G401.6 (cell line): ENCODE measurements around the gene KLC4.
"Not testable (repeated sequence)": the region's sequence is repeated elsewhere in the genome, so short reads cannot be mapped to it uniquely, and the experiment has no call there.

Experiments used
- FAIRE-seq: peaks from 2 replicates; lab custom pipeline; 2012; peaks lifted over from hg19 to GRCh38; lab: Jason Lieb, UNC

The KLC4 gene

DNA sequence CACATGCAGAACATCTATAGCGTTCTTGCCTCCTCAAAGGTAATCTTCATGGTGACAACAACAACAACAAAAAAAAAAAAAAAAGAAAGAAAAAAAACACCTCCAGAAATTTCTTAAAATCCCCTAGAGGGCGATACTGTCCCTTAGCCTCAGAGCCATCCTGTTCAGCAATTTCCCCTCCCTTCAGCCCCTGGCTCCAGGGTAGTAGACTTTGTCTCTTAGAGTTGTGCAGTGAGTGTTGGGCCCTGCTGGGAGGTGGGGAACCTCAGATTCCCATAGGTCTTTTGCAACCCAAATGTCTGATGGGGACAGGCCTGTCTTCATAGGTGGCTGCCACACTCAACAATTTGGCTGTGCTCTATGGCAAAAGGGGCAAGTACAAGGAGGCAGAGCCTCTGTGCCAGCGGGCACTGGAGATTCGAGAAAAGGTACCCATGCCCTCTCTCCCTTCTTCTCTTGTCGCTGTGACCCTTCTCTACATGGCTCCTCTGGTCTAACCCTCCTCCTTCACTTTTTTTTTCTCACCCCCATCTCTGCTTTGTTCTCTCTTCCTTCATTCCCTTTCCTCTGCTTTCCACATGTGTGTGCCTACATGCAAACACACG lies 10.7 kb downstream of the KLC4 start:
- peak; percentile 97 for FAIRE-seq

DNA sequence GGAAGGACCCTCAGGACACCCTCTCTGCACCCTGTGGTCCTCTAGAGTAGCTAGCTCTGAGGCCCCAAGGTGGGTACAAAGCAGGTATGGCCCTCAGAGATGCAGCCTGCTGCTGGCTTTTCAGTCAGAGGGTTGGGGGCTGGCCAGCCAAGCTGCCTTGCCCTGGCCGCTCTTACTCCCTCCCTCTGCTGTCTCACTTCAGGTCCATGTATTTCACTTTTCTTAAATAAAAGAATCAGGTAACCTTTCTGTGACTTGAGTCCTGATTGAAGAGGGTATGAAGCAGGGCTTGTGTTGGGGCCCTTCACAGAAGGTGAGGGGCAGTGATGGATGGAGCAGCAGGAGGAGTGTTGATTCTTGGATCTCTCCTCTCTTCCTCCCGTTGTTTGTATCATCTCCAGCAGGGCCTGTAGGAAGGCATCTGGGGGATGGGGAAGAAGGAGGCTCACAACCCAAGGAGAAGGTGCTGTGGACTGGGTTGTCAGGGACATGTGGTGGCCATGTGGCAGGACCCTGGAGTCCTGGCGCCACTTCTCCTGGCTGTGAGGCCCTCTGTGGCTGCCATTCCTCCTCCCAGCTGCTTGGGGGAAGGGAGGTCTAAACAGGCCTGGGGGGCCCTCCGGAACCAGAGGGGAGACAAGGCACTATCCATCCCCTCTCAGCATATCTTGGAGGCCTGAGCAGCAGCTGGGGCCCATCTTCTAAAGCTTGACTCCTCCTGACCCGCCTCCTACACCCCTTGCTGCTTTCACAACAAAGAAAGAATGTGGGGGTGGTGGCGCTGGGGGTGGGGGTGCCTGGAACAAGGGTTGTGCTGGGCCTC lies 15.6 kb downstream of the KLC4 start:
- no peak for FAIRE-seq

DNA sequence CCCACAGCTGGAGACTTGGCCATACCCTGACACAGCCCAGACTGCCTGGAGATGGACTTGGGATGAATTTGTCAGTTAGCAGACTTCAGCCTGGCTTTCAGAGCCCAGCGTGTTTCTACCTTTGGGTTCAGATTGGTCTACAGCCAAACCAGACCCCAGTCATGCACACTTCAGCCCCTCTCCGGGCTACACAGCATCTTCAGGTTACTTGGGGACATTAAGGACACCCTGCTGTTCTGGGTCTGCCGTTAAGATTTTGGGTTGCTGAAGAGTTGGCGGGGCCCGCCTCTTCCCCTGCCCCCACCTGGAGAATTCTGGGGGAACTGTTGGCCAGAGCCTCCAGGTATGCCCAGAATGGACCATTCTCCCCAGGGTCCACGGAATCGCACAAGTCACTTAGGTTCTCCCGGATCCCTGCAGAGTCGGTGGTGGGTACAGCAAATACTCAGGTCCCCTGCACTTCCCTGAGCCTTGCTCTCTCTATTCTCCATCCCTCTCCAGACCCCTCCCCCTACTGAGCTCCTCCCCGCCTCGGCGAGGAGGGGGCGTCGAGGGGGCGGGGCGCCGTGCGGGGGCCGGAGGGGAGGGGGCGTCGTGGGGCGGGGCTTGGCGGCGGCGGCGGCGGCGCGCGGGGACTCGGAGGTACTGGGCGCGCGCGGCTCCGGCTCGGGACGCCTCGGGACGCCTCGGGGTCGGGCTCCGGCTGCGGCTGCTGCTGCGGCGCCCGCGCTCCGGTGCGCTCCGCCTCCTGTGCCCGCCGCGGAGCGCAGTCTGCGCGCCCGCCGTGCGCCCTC lies 16.4 kb downstream of the KLC4 start, which contains the start of gene PTK7:
PTK7 (plus strand) TSS at position 645 of the 794 bp plus-strand sequence. CDS start 175 bp downstream, outside the sequence.
- no peak for FAIRE-seq

DNA sequence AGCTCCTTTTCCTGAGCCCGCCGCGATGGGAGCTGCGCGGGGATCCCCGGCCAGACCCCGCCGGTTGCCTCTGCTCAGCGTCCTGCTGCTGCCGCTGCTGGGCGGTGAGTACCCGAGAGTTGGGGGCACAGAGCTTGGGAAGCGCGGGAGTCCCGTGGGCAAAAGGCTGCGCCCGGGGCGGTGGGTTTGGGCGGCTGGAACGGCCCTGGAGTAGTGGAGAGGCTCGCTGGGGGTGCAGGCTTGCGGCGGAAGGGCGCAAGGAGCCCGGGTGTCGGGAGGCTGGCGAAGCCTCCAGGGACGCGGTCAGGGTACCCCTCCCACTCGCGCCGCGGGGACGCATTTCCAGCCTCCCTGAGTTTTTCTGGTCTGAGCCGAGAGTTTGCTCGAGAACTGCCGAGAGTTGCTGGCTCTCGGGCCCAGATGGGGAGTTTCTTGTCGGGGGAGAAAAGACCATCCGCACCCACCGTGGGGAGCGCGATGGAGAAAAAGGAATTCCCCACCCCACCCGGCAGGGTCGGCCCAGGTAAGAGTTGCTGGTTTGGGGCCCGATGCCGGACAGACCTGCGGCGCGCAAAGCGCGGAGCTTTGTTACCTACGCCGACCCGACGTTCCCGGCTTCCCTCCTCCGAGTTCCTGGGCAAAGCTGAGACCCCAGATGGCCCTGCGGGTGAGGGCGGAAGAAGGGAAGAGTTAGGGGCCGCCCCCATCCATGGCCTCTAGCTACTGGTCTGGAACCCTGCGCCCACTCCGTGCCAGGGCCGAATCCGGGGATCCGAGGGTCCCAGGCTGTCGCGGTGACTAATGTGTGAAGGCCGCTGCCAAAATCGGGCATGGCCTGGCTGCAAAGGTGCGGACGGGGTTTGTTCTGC lies 17.3 kb downstream of the KLC4 start:
- no peak for FAIRE-seq

DNA sequence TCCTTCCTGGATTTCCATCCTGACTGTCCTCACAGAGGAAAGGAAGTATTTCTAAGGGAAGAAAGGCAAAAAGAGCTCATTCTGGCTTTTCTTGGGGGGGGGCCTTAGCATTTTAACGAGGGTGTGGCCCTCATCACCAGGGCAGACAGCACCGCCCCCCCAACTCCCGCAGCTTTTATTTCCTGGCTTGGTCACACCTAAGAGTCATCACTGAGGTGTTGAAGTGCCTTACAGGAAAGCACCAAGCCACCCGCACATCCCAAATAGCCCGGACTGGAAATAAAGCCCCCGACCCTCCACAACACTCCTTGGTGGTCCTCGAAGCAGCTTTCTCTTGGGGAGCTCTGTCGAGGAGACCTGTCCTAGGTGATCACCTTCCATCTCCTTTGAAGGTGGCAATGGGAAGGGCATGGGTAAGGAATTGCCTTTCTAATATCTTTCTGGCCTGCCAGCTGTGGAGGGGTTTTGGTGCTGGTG lies 17.9 kb downstream of the KLC4 start:
- no peak for FAIRE-seq

DNA sequence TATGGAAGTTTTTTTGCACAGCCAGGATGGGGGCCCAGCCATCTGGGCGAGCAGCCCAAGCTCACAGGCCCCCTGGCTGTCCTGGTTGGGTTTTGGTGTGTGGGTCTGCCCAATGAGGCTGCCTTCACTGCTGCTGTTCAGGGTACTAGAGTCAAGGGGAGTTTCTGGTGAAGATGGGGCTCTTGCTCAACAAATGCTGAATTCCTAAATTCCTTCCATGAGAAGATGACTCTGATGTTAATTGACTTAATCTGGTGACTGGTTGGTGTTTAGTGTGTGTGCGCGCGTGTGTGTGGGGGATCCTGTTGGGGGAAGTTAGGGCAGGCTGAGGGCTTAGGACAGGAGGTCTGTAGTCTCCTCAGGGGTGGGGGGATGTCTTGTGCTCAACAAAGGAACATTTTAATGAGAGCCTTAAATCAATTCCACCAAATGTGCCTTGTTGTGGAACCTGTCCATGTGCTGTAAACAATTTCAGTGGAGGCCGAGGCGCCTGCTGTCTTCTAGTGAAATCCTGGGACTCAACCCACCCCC lies 18.6 kb downstream of the KLC4 start:
- no peak for FAIRE-seq

DNA sequence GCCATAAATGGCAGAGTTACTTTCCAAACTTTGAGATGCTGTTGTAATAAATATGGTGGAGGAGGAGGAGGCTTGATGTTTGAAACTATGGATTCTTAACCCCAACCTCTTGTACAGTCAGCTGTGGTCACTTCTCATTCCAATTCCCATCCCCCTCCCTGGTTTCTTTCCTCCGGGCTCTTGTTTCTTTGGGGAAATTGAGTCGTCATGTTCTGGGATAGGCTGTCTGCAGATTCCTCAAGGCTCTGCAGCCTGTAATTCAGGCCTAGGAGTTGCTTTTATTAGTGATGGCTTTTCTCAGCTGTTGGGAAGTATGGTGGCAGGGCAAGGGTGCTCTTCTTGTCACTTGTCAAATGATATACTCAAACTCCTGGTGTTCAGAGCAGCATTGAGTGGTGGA lies 19.3 kb downstream of the KLC4 start:
- FAIRE-seq, result no peak

DNA sequence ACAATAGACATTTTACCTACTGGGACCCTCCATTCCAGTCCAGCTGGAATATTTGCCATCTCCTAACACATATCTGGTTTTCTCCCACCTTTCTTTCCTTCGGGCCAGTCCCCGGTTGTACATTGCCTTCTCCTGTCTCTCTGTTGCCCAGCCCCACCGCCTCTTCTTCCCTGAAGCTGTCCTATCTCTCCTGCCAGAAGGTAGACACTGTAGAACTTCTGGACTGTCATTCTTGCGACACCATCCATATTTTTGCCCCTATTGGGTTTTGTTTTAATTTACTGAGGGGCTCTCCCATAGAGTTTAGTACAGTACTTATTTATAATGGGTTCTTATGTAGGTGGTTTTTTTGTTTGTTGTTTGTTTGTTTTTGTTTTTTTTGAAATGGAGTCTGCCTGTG lies 21.6 kb downstream of the KLC4 start:
- FAIRE-seq, result no peak

DNA sequence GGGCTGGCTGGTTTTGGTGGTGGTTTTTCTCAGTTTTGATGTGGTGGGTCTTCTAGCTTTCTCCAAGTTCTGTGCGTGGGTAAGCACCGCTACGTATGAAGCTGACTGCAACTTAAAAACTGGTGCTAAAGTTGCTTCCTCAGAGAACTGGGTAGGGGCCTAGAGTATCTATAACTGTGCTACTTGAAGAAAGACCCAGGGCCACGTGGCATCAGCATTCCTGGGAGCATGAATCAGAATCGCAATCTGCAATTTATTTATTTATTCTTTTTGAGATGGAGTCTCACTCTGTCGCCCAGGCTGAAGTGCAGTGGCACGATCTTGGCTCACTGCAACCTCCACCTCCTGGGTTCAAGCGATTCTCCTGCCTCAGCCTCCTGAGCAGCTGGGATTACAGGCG lies 22.5 kb downstream of the KLC4 start:
- not testable (repeated sequence) for FAIRE-seq

DNA sequence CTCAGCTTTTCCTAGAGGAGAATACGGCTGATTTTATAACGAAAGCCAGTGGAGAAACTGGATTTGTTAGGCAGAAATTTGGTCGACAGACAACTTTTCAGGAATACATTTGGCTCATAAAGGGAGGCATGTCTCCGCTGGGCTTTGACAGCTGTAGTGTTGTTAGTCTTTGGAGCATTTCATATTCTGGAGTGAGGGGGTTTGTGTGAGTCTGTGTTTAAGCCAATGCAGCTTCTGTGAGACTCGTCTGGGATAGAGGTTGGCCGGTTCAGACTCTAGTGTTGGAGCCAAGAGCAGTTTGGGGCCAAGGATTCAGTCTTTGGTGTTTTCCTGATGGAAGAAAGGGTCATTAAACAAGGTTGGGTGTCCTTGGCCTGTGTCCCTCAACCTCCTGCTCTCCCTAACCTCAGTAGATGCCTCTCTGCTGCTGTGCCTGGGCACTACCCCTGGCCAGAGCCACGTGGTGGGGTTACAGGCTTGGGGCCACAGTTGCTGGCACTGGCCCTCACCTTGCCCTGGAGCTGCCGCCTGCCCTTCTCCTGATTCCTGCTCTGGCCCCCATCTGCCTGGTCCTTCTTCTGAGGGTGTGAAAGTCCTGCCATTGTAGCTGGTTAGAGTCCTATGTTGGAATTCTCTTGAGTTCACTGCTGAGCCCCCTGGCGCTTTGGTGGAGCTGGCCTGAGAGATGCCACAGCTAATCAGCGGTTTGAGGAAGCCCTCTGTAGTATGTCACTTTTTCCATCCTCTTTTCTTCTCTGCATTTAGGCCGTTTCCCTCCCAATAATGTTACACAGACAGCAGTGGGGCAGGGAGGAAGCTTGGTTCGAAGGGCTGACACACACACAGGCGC lies 23.6 kb downstream of the KLC4 start:
- FAIRE-seq, result no peak

DNA sequence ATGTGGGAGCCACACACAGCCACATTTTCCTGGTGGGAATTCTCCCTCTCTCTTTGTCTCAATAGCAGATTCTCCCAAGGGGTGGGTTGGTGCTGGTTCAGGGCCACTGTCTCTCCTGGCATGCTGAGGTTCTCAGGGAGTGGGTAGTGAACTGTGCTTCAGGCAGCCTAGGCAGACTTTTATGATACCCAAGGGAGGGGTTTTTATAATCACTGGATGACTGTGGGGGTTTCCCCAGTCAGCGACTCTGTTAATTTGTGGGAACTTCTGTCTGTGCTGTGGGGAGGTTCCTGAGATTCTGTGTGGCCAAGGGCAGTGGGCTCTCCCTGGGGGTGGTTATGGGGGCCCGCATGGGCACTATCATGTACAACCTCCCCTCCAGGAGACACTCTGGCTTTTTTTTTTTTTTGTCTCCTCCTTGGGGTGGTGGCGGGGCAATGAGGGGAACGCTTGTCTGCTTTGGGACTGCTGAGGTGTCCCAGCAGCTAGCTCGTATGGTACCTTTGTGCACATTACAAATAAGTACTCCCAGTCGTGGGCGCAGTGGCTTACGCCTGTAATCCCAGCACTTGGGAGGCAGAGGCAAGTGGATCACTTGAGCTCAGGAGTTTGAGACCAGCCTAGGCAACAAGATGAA lies 26.7 kb downstream of the KLC4 start:
- FAIRE-seq, result no peak

DNA sequence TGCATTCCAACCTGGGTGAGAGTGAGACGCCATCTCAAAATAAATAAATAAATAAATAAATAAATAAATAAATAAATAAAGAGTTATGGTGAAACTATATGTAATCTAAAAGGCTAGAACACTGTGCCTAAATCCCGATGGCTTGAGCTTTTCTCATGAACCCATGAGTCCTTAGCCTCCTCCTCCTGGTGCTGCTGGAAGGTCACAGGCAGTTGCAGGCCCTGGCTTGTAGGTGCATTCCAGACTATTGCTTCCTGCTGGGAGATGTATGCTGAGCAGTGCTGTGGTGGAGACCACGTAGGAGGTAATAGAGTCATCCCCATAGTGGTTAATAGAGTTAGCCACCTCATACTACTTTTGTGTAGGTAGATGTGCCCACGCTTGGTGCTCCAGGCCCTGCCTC lies 29.2 kb downstream of the KLC4 start:
- peak; percentile 63 for FAIRE-seq

DNA sequence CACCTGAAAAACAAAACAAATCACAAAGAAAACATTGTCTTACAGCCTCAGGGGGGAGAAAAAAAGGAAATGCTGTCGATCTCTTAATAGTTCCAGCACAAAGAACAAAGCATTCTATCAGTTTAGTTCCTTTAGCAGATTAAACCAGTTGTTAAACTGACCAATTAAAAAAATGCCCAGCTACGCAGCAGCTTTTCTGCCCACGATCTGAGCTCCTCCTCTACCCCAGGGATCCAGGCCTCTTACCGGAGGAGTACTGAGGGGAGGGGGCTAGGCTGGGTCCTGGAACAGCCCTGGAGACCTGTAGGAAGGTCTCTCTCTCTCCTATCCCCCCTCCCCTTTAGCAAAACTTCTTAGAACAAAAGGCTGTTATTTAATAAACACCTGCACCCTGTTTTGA lies 30.0 kb downstream of the KLC4 start:
- peak; percentile 77 for FAIRE-seq

DNA sequence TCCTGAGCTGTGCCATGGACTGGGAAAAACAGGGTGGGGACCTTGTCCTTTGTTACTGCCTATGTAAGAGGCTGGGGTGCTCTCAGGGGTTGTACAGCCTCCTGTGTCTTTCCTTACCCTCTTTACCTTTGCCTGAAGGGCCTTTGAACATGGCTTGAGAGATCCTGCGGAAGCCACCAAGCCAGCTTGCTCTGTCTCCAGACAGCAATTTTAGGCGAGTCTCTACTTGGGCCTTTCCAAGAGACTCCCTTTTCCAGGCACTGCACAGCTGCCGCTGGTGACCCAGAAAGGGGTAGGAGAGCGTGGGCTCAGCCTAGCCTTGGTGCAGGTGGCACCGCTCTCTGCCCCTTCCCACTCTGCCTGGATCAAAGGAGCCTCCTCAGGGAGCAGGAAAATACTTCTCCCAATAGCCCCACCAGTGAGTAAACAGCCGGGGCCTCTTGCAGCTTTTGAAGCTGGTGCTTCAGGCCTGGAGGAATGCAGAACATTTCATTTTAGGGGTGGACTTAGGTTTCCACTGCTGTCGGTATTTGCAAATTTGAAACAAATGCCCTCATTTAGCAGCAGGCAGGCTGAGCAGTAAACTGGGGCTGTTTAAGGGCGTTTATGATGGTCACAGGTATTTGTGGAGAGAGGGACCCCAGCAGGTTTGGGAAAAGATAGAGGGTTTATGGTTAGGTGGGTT lies 30.6 kb downstream of the KLC4 start:
- peak; percentile 79 for FAIRE-seq

DNA sequence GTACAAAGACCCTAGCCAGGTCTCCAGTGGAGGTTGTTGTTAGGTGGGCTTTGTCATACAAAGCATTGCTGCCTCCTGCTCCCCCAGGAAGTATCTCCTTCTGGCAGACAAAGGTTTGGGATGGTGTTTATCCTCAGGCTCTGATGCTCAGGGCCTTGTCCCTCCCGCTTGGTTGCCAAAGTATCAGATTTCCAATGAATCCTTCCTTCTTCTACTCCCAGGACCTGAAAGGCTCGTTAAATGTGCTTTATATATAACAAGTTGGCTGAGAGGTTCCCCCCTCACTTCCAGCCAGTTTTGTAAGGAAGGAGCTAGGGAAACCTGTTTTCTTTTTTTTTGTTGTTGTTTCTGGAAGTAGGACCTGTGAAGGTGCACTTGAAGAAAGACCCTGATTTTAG lies 31.1 kb downstream of the KLC4 start:
- peak; percentile 52 for FAIRE-seq

DNA sequence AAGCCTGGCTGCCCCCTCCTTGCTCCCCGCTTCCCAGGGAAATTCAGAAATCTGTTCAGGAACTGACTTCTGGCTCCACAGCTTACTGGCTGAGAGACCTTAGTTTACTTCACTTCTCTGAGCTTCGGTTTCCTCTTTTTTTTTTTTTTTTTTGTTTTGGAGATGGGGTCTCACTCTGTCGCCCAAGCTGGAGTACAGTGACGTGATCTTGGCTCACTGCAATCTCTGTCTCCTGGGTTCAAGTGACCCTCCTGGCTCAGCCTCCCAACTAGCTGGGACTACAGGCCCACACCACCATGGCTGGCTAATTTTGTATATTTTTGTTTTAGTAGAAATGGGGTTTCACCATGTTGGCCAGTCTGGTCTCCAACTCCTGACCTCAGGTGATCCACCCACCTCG lies 31.6 kb downstream of the KLC4 start:
- no peak for FAIRE-seq

DNA sequence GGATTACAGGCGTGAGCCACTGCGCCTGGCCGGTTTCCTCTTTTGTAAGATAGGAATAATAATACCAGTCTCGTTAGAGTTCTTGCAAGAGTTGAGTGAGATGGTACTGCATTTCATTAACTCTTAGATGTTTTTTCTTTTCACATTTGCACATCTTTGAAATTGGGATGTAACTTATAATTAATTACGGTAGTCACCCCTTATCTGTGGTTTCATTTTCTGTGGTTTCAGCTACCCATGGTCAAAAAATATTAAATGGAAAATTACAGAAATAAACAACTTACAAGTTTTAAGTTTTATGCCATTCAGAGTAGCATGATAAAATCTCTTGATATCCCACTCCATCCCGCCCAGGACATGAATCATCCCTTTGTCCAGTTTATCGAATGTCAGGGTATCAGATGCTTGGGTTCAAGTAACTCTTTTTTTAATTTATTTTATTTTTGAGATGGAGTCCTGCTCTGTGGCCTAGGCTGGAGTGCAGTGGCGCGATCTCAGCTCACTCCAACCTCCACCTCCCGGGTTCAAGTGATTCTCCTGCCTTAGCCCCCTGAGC lies 32.1 kb downstream of the KLC4 start:
- no peak for FAIRE-seq

DNA sequence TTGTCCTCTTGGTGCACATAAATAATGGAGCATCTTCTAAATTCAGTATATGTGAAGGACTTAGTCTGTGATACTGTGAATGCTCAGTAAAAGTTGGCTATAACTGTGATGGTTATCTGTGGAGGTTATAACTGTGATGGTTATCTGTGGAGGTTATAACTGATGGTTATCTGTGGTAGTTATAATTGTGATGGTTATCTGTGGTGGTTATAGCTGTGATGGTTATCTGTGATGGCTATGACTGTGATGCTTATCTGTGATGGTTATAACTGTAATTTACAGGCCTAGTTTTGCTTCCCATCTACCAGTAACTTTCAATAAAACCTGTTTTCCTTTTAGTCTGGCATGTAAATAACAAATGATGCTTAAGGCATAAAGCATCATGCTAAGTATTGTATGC lies 33.2 kb downstream of the KLC4 start:
- no peak for FAIRE-seq
